A673 (cell line): ENCODE data around the gene SLC35E3. TPM values are rescaled to one million over a fixed set of nuclear protein-coding genes. Genes with fewer than 3 reads are reported as not detected.

Experiments
- BruUV-seq: library from RNA; stranded (reverse); fragments of 400-500 nt; replicated peaks from 2 replicates; lab custom pipeline; 2021; lab: Mats Ljungman, UMichigan
- CTCF ChIA-PET: fragments of 300-600 bp; sonication (Branson Sonifier 250); formaldehyde crosslinking; loops from one replicate; lab custom pipeline; 2022; ENCODE audit warnings: antibody characterized with exemption; lab: Charles Lee
- POLR2A ChIA-PET: fragments of 300-600 bp; sonication (Branson Sonifier 250); formaldehyde crosslinking; loops from one replicate; lab custom pipeline; 2022; ENCODE audit warnings: antibody characterized with exemption; ENCODE audit not compliant: low non-redundant PET; lab: Charles Lee
- DNase-seq: peaks from one replicate; pipeline ENCODE4 v3.0.0-alpha.2; 2015; ENCODE audit warnings: low spot score
- H3K27ac ChIP-seq: fragments of 200-600 bp; sonication (generic); 2 replicates; pipeline ENCODE4 v1.5.1; 2016; ENCODE audit warnings: mixed run types, low read depth, mild to moderate bottlenecking, mixed read lengths, antibody characterized with exemption, low read length; ENCODE audit not compliant: poor library complexity, severe bottlenecking
- H3K27me3 ChIP-seq: fragments of 200-600 bp; sonication (generic); replicated peaks from 2 replicates; pipeline ENCODE4 v1.6.1; 2017; ENCODE audit warnings: mixed run types, low read depth, mild to moderate bottlenecking, mixed read lengths, antibody characterized with exemption, low read length; ENCODE audit not compliant: insufficient read depth, poor library complexity
- H3K36me3 ChIP-seq: fragments of 200-600 bp; sonication (generic); 2 replicates; pipeline ENCODE4 v1.6.1; 2016; ENCODE audit warnings: mixed run types, mild to moderate bottlenecking, mixed read lengths, antibody characterized with exemption, low read length; ENCODE audit not compliant: insufficient read depth, poor library complexity, severe bottlenecking
- H3K4me1 ChIP-seq: fragments of 200-600 bp; sonication (generic); 2 replicates; pipeline ENCODE4 v1.6.1; 2017; ENCODE audit warnings: mixed run types, mild to moderate bottlenecking, mixed read lengths, antibody characterized with exemption, low read length; ENCODE audit not compliant: insufficient read depth, poor library complexity, severe bottlenecking
- H3K4me3 ChIP-seq: fragments of 200-600 bp; sonication (generic); 2 replicates; pipeline ENCODE4 v1.5.1; 2016; ENCODE audit warnings: low read depth, mixed run types, mild to moderate bottlenecking, mixed read lengths, low read length; ENCODE audit not compliant: poor library complexity, severe bottlenecking
- H3K9me3 ChIP-seq: fragments of 200-600 bp; sonication (generic); 2 replicates; pipeline ENCODE4 v1.6.1; 2016; ENCODE audit warnings: mixed run types, low read depth, mild to moderate bottlenecking, mixed read lengths, antibody characterized with exemption, low read length; ENCODE audit not compliant: poor library complexity, severe bottlenecking
- CTCF ChIP-seq: fragments of 300-800, 200-600 bp; sonication (generic); conservative IDR thresholded peaks from 2 replicates; pipeline ENCODE4 v1.5.1; 2017; ENCODE audit warnings: low read depth, mild to moderate bottlenecking, antibody characterized with exemption, low read length, moderate library complexity, mixed read lengths
- EZH2 ChIP-seq: fragments of 200-600 bp; sonication (generic); IDR thresholded peaks from 2 replicates; pipeline ENCODE4 v1.6.1; 2017; ENCODE audit warnings: borderline replicate concordance, low read depth, mild to moderate bottlenecking, mixed read lengths, antibody characterized with exemption, low read length; ENCODE audit not compliant: poor library complexity, severe bottlenecking
- intact Hi-C: fragments of 100-400 bp; cut with micrococcal nuclease; formaldehyde crosslinking; loops from one replicate; pipeline ENCODE4 v1.10.0; 2022; ENCODE audit not compliant: unreplicated experiment
- total RNA-seq: library from RNA; stranded (reverse); gene quantifications from 2 replicates; pipeline ENCODE4 v1.2.3, GENCODE V29; 2021

The SLC35E3 gene
- total RNA-seq, 1 experiment from 2014 or later: 10.1 TPM

- intact Hi-C loops: no loop called here
- DNase-seq: no peak
- CTCF ChIA-PET: no interaction called here
- H3K36me3 ChIP-seq: no peaks in the 10 kb centered on the region
- no peak overlapping the region for H3K27ac ChIP-seq
- POLR2A ChIA-PET: no interaction called here
- no peak overlapping the region for H3K4me3 ChIP-seq
- no peaks in the 10 kb centered on the region for H3K9me3 ChIP-seq
- H3K27me3 ChIP-seq: no peaks in the 10 kb centered on the region
- H3K4me1 ChIP-seq: no peaks in the 10 kb centered on the region
- BruUV-seq: no TSS peak
- TF ChIP-seq CTCF (no peak), EZH2 (no peak)
Observed at GRCh38 chr12:68784015-68784414, 38.0 kb downstream of the SLC35E3 start.

- H3K27ac ChIP-seq: no peak overlapping the region
- no TSS peak for BruUV-seq
- ChIA-PET POLR2A (interaction anchor here (0.6 kb wide), 1 partner anchor 30 kb away, joined by 13 read pairs; no protein-coding TSS in a partner anchor), CTCF (no interaction called here)
- no peaks in the 10 kb centered on the region for H3K36me3 ChIP-seq
- TF ChIP-seq CTCF (no peak), EZH2 (no peak)
- no peaks in the 10 kb centered on the region for H3K4me1 ChIP-seq
- intact Hi-C loops: no loop called here
- no peak overlapping the region for H3K4me3 ChIP-seq
- DNase-seq: no peak
- H3K27me3 ChIP-seq: no peaks in the 10 kb centered on the region
- no peaks in the 10 kb centered on the region for H3K9me3 ChIP-seq
Observed at GRCh38 chr12:68785358-68785757, 39.4 kb downstream of the SLC35E3 start.

GRCh38 chr12:68785823-68786222 lies 39.8 kb downstream of the SLC35E3 start:
- Histone ChIP-seq H3K36me3 (no peaks in the 10 kb centered on the region), H3K27ac (no peak overlapping the region), H3K9me3 (no peaks in the 10 kb centered on the region), H3K4me3 (no peak overlapping the region), H3K27me3 (no peaks in the 10 kb centered on the region), H3K4me1 (no peaks in the 10 kb centered on the region)
- no peak for DNase-seq
- BruUV-seq: no TSS peak
- ChIA-PET POLR2A (interaction anchor here (0.6 kb wide), 1 partner anchor 29 kb away, joined by 13 read pairs; no protein-coding TSS in a partner anchor), CTCF (no interaction called here)
- TF ChIP-seq CTCF: no peak
- TF ChIP-seq EZH2: no peak
- intact Hi-C loops: no loop called here
